DND-41 (cell line): ENCODE data around the gene LMF1.
"Not testable (repeated sequence)": the region's sequence is repeated elsewhere in the genome, so short reads cannot be mapped to it uniquely, and the experiment has no call there.

ENCODE experiments used
- ATAC-seq: fragments of 200-7000 bp; cut with Tn5 transposase; 3 replicates; pipeline ENCODE4 v1.9.1; 2021; ENCODE audit warnings: low read depth; ENCODE audit not compliant: insufficient read depth
- DNase-seq: peaks from one replicate; pipeline ENCODE4 v3.0.0-alpha.2; 2020
- H2AFZ ChIP-seq: 2 replicates; pipeline ENCODE4 v1.6.0; 2012; ENCODE audit warnings: low read depth, low read length
- H3K27ac ChIP-seq: 2 replicates; pipeline ENCODE4 v1.5.1; 2012; ENCODE audit warnings: low read length, inconsistent platforms
- H3K27me3 ChIP-seq: fragments of 200-600 bp; sonication (generic); 2 replicates; pipeline ENCODE4 v1.6.0; 2012; ENCODE audit warnings: low read length, mild to moderate bottlenecking, inconsistent platforms; ENCODE audit not compliant: insufficient read depth, poor library complexity
- H3K36me3 ChIP-seq: 2 replicates; pipeline ENCODE4 v1.5.1; 2012; ENCODE audit warnings: low read length, inconsistent platforms; ENCODE audit not compliant: insufficient read depth
- H3K4me1 ChIP-seq: 2 replicates; pipeline ENCODE4 v1.5.1; 2012; ENCODE audit warnings: mild to moderate bottlenecking, low read length; ENCODE audit not compliant: insufficient read depth
- H3K4me2 ChIP-seq: 2 replicates; pipeline ENCODE4 v1.6.0; 2012; ENCODE audit warnings: mild to moderate bottlenecking, moderate library complexity, low read length, inconsistent platforms; ENCODE audit not compliant: insufficient read depth
- H3K4me3 ChIP-seq, 2 experiments: fragments of 200-600 bp in 1 of 2; shearing (Covaris generic) in 1 of 2; 2 replicates each; pipeline ENCODE4 v1.5.1; 2012 to 2016; ENCODE audit warnings: inconsistent platforms in 2 of 2, low read length in 2 of 2, mild to moderate bottlenecking in 2 of 2, low read depth in 1 of 2, moderate library complexity in 1 of 2
- H3K79me2 ChIP-seq: 2 replicates; pipeline ENCODE4 v1.6.0; 2012; ENCODE audit warnings: low read length, inconsistent platforms; ENCODE audit not compliant: insufficient read depth
- H3K9ac ChIP-seq: 2 replicates; pipeline ENCODE4 v1.6.0; 2012; ENCODE audit warnings: low read depth, mild to moderate bottlenecking, inconsistent platforms, low read length, moderate library complexity
- H3K9me3 ChIP-seq: 2 replicates; pipeline ENCODE4 v1.5.1; 2012; ENCODE audit warnings: low read length, moderate library complexity, mild to moderate bottlenecking, inconsistent platforms; ENCODE audit not compliant: insufficient read depth, severe bottlenecking
- H4K20me1 ChIP-seq: 2 replicates; pipeline ENCODE4 v1.6.0; 2012; ENCODE audit warnings: low read length; ENCODE audit not compliant: insufficient read depth
- EZH2 ChIP-seq: IDR thresholded peaks from 3 replicates; pipeline ENCODE4 v1.6.1; 2012; ENCODE audit warnings: borderline replicate concordance, low read depth, mild to moderate bottlenecking, moderate library complexity, low read length, inconsistent platforms; ENCODE audit not compliant: severe bottlenecking
- TF ChIP-seq, protein P1 (sequence below): IDR thresholded peaks from 2 replicates; pipeline ENCODE4 v1.5.1; 2012; ENCODE audit warnings: borderline replicate concordance, low read length, moderate library complexity, mild to moderate bottlenecking; ENCODE audit not compliant: poor library complexity, severe bottlenecking; ENCODE audit errors: extremely low read depth

The LMF1 gene

DNA sequence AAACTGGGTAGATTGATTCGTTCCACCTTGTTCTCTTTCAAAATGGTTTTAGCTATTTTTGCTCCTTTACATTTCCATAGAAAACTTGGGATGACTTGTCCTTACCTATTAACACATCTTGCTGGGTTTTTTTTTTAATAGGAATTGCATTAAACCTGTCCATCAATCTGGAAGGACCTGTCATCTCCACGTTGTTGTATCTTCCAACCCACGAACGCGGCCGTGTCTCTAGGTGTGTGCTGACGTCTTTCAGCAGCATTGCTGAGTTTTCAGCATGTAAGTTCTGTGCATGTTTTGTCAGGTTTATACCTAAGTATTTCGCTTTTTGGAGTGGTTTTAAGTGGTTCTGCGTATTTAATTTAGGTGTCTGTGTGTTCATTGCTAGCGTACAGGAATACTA is 109.9 kb downstream of the LMF1 start:
- Histone ChIP-seq H3K9ac (no peak overlapping the region), H4K20me1 (no peaks in the 10 kb centered on the region)
- no peak for ATAC-seq

DNA sequence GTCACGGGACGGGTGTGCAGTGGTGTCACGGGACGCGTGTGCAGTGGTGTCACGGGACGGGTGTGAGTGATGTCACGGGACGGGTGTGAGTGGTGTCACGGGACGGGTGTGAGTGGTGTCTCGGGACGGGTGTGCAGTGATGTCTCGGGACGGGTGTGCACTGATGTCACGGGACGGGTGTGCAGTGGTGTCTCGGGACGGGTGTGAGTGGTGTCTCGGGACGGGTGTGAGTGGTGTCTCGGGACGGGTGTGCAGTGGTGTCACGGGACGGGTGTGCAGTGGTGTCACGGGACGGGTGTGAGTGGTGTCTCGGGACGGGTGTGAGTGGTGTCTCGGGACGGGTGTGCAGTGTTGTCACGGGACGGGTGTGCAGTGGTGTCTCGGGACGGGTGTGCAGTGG is 111.8 kb downstream of the LMF1 start:
- not testable (repeated sequence) for H3K9ac ChIP-seq, H3K4me1 ChIP-seq, ATAC-seq, DNase-seq, H3K36me3 ChIP-seq, H3K4me3 ChIP-seq, H4K20me1 ChIP-seq, H3K27me3 ChIP-seq, H3K27ac ChIP-seq, H3K79me2 ChIP-seq, H2AFZ ChIP-seq, H3K4me2 ChIP-seq
- H3K9me3 ChIP-seq = peaks cover 13% of the 10 kb centered on the region

More for the DNA sequence above, 109.9 kb downstream of the LMF1 start:
- Histone ChIP-seq H3K79me2 (no peaks in the 10 kb centered on the region), H3K4me3 (no peak overlapping the region), H3K4me1 (no peaks in the 10 kb centered on the region), H2AFZ (no peak overlapping the region), H3K9me3 (peaks cover 13% of the 10 kb centered on the region), H3K27ac (no peak overlapping the region), H3K4me2 (no peak overlapping the region), H3K36me3 (no peaks in the 10 kb centered on the region), H3K27me3 (no peaks in the 10 kb centered on the region)
- TF ChIP-seq EZH2 = no peak
- TF ChIP-seq, protein P1, sequence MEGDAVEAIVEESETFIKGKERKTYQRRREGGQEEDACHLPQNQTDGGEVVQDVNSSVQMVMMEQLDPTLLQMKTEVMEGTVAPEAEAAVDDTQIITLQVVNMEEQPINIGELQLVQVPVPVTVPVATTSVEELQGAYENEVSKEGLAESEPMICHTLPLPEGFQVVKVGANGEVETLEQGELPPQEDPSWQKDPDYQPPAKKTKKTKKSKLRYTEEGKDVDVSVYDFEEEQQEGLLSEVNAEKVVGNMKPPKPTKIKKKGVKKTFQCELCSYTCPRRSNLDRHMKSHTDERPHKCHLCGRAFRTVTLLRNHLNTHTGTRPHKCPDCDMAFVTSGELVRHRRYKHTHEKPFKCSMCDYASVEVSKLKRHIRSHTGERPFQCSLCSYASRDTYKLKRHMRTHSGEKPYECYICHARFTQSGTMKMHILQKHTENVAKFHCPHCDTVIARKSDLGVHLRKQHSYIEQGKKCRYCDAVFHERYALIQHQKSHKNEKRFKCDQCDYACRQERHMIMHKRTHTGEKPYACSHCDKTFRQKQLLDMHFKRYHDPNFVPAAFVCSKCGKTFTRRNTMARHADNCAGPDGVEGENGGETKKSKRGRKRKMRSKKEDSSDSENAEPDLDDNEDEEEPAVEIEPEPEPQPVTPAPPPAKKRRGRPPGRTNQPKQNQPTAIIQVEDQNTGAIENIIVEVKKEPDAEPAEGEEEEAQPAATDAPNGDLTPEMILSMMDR = no peak
- DNase-seq = no peak

DNA sequence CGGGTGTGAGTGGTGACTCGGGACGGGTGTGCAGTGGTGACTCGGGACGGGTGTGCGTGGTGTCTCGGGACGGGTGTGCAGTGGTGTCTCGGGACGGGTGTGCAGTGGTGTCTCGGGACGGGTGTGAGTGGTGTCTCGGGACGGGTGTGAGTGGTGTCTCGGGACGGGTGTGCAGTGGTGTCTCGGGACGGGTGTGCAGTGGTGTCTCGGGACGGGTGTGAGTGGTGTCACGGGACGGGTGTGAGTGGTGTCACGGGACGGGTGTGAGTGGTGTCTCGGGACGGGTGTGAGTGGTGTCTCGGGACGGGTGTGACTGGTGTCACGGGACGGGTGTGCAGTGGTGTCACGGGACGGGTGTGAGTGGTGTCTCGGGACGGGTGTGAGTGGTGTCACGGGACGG is 112.3 kb downstream of the LMF1 start:
- H3K36me3 ChIP-seq, H3K27me3 ChIP-seq, H3K27ac ChIP-seq, ATAC-seq, DNase-seq, H4K20me1 ChIP-seq, H2AFZ ChIP-seq, H3K4me1 ChIP-seq, H3K4me2 ChIP-seq, H3K9ac ChIP-seq, H3K79me2 ChIP-seq, H3K4me3 ChIP-seq: not testable (repeated sequence)
- H3K9me3 ChIP-seq = peaks cover 13% of the 10 kb centered on the region

DNA sequence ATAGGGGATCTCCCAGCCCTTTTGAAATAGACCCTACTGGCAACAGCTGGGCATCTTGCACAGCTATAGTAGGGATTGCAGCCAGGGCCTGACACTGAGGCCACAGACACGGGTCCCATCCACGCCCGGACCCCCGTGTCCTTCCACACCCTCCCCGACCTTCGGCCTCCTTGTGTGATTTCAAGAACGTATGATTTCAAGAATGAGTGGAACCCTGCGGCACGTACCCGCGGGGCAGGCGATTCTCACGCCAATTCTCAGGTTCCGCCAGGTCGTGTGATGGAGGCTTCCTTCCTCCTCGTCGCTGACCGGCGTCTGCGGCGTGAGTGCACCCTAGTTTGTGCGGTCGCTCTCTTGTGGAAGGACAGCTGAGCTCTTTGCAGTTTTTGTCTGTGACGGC is 114.0 kb downstream of the LMF1 start:
- Histone ChIP-seq H3K4me3 (no peak overlapping the region), H3K4me1 (no peaks in the 10 kb centered on the region), H3K79me2 (no peaks in the 10 kb centered on the region), H4K20me1 (no peaks in the 10 kb centered on the region), H3K27me3 (no peaks in the 10 kb centered on the region), H3K9me3 (peaks cover 16% of the 10 kb centered on the region), H2AFZ (no peak overlapping the region), H3K27ac (no peak overlapping the region), H3K36me3 (no peaks in the 10 kb centered on the region), H3K9ac (no peak overlapping the region), H3K4me2 (no peak overlapping the region)
- ATAC-seq (no peak), DNase-seq (no peak)
- TF ChIP-seq EZH2 = no peak
- TF ChIP-seq, protein P1 = no peak

DNA sequence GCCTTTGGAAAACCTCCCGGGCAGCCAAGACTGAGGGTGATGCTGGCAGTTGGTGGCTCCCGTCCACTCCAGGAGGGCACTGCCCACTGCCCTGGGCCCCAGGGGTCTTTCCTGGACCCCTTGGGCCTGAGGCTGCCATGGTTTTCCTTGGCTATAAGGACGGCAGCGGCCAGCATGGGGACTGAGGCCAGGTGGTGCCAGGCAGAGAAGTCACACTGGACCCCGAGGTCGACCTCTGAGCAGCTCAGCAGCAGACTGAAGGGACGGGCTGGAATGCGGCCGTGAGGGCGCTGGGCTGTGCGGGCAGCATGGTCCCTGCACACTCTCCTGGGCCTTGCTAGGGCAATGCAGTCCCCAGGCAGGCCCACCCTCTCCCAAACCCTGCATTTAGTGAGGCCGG is 114.7 kb downstream of the LMF1 start:
- H3K27ac ChIP-seq = no peak overlapping the region
- H3K36me3 ChIP-seq = no peaks in the 10 kb centered on the region
- H3K27me3 ChIP-seq = no peaks in the 10 kb centered on the region
- DNase-seq = no peak
- H4K20me1 ChIP-seq = no peaks in the 10 kb centered on the region
- H3K4me1 ChIP-seq = no peaks in the 10 kb centered on the region
- no peaks in the 10 kb centered on the region for H3K79me2 ChIP-seq
- no peak overlapping the region for H2AFZ ChIP-seq
- TF ChIP-seq, protein P1 = no peak
- H3K9ac ChIP-seq = no peak overlapping the region
- H3K4me2 ChIP-seq = no peak overlapping the region
- H3K4me3 ChIP-seq = no peak overlapping the region
- H3K9me3 ChIP-seq = peaks cover 21% of the 10 kb centered on the region
- no peak for ATAC-seq
